HG03575 (cell line): ENCODE measurements around the gene PDE9A.

ENCODE experiments used
- ATAC-seq: cut with Tn5 transposase; IDR thresholded peaks from one replicate; pipeline ENCODE4 v1.9.1; 2021; ENCODE audit not compliant: unreplicated experiment, insufficient number of reproducible peaks, low FRiP score; ENCODE audit errors: extremely low read depth

PDE9A gene

GRCh38 chr21:42654179-42654912, 925 bp downstream of the PDE9A start:
- ATAC-seq, result no peak

- no peak for ATAC-seq
These were observed 1.7 kb downstream of the PDE9A start for GRCh38 chr21:42654913-42655795.

- ATAC-seq, result no peak
These were observed 2.7 kb downstream of the PDE9A start for GRCh38 chr21:42655796-42656770.

- ATAC-seq, result no peak
These were observed 3.5 kb downstream of the PDE9A start for GRCh38 chr21:42656872-42657271.

- no peak for ATAC-seq
These were observed 4.4 kb downstream of the PDE9A start for GRCh38 chr21:42657676-42658319.

GRCh38 chr21:42658320-42659105, 5.1 kb downstream of the PDE9A start:
- no peak for ATAC-seq

GRCh38 chr21:42659416-42660117, 6.1 kb downstream of the PDE9A start:
- no peak for ATAC-seq

GRCh38 chr21:42660118-42660470, 6.7 kb downstream of the PDE9A start:
- ATAC-seq, result no peak

- no peak for ATAC-seq
These were observed 8.4 kb downstream of the PDE9A start for GRCh38 chr21:42661688-42662429.

GRCh38 chr21:42662430-42663199, 9.2 kb downstream of the PDE9A start:
- no peak for ATAC-seq

- ATAC-seq, result no peak
These were observed 9.9 kb downstream of the PDE9A start for GRCh38 chr21:42663200-42663750.

GRCh38 chr21:42663860-42664535, 10.6 kb downstream of the PDE9A start:
- no peak for ATAC-seq

GRCh38 chr21:42664614-42665013, 11.2 kb downstream of the PDE9A start:
- no peak for ATAC-seq

- ATAC-seq, result no peak
These were observed 11.6 kb downstream of the PDE9A start for GRCh38 chr21:42665026-42665425.

- ATAC-seq, result no peak
These were observed 12.1 kb downstream of the PDE9A start for GRCh38 chr21:42665484-42665883.
